ENCODE results near the gene OAS1.
A peak's percentile ranks its signal among the peaks of the same experiment; 100 is the strongest.
"Not testable (repeated sequence)": the region's sequence is repeated elsewhere in the genome, so short reads cannot be mapped to it uniquely, and the experiment has no call there.

The OAS1 gene

DNA sequence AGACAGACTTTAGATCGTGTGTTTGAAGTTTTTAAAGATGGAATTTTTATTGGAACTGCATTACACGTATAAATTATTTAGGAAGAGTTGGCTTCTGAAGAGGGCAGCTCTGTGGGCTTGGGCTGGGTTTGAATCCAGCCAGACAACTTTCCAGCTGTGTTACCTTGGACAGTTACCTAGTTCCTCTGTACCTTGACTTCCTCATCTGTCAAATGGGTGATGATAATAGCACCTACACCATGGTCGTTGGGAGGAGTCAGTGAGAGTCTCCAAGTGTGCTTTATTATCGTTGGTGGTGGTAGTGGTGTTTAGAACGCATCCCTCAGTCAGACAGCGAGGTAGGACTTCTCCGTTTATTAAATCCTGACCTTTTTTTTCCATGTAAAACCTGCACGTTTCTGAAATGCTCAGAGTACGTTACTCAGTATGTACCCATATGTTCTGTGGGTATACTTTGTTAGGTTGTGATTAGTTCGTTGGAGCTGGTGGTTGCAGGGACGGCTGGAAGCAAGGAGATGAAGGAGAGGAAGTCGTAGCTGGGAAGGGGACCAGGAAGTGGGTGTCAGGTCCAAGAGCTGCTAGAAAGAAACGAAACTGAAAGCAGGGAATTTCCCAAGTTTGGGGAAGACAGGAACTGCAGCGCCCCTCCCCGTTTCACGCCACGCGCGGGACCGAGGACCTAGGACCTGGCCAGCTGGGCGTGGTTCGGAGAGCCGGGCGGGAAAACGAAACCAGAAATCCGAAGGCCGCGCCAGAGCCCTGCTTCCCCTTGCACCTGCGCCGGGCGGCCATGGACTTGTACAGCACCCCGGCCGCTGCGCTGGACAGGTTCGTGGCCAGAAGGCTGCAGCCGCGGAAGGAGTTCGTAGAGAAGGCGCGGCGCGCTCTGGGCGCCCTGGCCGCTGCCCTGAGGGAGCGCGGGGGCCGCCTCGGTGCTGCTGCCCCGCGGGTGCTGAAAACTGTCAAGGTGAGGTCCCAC is 31.3 kb downstream of the OAS1 start, which contains the start of gene OAS3:
Gene OAS3 (plus strand): TSS at position 734 of the 979 bp plus-strand sequence. CDS start 57 bp downstream, at position 791.
- peak; percentile 91 for DNase-seq

DNA sequence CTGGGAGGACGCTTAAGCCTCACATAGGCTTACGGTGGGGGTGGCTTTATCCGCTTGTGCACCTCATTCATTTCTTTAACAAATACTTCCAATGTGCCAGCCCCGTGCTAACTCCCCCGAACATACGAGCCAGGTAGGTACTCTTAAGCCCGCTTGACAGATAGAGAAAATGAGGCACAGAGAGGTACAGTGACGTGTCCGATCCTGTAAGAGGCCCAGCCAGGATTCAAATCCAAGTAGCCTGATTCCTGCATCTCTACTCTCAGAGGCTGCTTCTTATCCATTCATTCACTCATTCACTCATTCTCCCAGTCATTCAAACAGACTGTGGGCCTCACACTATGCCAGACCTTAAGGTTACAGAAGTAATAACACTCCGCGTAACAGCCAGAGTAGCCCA is 32.0 kb downstream of the OAS1 start:
- DNase-seq: no peak

DNA sequence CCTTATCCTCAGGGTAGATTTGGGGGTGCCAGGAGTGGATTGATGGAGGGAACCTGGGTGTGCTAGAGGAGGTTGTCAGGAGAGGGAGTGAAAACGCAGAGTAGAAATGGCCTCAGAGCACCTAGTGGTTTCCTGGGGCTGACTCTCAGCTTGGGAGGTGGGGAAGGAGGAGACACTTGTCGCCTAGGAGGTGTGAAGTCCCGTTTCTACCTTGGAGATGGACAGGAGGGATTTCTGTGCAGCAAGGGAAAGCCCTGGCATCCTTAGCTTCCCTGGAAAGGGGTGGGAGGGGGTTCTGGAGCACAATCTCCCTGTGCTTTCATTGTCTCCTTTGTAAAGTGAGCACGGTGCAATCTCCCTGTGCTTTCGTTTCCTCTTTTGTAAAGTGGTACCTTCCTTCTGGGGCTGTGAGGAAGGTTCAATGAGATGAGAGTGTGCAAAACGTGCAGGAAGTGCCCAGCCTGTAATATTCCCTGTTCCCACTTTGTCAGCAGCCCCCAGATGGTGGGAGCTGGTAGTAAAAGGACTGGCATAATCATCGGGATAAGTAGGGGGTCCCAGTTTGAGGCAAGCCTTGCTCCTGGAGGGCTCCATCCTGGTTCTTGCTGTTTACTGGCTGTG is 33.1 kb downstream of the OAS1 start:
- no peak for DNase-seq

DNA sequence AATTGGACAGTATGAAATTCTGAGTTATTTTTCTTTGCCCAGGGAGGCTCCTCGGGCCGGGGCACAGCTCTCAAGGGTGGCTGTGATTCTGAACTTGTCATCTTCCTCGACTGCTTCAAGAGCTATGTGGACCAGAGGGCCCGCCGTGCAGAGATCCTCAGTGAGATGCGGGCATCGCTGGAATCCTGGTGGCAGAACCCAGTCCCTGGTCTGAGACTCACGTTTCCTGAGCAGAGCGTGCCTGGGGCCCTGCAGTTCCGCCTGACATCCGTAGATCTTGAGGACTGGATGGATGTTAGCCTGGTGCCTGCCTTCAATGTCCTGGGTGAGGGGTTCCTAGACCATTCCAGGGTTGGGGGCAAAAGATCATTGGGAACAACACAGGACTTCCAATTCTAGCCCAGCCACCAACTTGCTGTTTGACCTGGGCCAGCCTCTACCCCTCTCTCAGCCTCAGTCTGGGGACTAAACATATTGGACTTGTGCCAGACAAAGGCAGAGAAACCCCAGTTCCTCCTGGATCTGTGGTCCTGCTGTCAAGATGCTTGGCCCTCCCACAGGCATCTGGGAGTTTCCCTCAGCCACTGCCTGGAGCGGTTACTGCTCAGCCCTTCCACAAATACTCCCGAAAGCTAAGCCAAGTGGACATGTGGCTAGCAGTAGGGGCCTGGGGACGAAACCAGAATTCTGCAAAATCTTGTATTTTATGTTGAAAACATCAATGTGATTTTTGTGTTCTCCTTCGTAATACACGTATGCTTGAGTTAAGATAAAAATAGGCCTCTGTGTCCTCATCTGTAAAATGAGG is 35.0 kb downstream of the OAS1 start:
- DNase-seq: no peak

DNA sequence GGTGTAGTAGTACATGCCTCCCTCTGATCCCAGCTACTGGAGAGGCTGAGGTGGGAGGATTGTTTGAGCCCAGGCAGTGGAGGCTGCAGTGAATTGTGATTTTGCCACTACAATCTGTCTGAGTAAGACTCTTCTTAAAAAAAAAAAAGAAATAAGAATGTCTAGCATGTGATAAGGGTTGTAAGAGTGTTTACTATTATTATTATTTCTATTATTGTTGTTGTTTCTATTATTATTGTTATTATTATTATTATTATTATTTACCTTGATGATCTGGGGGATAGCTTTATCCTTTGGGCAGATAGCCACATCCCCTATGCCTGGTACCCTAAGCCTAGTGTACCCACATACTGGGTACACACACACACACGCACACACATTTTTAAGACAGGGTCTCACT is 35.8 kb downstream of the OAS1 start:
- DNase-seq: no peak

DNA sequence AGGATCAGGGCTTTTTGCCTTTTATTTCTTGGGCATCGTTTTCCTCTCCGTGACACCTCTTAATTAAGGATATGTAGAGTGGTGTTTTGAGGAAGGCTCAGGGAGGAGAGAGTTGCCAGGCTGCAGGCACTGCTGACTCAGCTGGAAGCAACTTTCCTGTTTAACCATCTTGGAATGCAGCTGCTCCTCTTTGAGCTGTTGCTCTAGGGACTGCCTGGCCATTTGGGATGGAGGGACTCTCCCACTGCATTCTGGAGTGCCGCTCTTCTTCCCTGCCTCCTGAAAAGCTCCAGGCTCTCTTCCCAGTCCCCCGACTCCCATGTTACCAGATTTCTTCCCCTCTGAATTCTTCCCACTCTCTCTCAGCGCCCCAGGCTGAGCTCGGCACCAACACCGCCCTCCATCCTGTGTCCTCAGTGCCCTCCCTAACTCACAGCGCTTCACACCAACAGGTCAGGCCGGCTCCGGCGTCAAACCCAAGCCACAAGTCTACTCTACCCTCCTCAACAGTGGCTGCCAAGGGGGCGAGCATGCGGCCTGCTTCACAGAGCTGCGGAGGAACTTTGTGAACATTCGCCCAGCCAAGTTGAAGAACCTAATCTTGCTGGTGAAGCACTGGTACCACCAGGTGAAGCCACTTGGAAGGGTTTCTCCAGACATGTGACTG is 37.4 kb downstream of the OAS1 start:
- no peak for DNase-seq

DNA sequence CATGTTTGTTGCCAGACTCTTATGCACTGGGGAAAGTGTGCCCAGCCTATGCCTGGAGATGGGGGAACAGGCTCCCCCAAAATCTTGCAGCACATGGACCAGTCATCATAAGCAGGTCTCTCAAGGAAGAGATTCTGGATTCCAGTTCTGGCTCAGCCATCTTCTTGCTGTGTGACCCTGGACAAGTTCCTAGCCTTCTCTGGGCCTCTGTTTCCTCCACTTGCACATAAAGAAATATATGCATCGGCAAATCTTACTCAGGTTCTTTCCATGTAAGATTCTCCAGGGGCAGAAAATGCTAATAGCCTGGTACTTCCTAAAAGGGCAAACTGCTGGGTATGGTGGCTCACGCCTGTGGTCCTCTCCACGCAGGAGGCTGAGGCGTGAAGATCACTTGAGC is 38.8 kb downstream of the OAS1 start:
- DNase-seq: no peak

DNA sequence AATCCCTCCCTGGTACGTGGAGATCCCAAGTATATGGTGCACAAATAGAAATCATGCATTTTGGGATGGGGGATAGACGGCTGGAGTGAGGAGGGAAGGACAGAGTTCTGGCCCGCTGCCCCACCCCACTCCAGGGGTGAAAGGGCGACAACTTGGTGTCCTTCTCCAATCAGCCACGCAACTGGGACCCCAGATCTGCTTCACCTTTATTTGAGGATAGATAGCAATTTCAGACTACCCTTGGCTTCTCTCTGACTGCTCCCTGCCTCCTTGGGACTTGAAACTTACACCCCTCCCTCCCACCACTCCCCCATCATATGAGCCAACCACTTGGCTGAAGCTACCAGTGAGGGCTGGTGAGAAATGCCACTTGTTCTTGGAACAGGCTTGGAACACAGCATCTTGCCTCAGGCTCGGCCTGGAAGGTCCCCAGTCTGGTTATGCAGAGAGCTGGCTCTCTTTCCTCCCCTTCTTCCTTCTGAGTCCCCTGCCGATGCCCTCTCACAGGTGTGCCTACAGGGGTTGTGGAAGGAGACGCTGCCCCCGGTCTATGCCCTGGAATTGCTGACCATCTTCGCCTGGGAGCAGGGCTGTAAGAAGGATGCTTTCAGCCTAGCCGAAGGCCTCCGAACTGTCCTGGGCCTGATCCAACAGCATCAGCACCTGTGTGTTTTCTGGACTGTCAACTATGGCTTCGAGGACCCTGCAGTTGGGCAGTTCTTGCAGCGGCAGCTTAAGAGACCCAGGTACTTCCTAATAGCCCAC is 39.7 kb downstream of the OAS1 start:
- no peak for DNase-seq

DNA sequence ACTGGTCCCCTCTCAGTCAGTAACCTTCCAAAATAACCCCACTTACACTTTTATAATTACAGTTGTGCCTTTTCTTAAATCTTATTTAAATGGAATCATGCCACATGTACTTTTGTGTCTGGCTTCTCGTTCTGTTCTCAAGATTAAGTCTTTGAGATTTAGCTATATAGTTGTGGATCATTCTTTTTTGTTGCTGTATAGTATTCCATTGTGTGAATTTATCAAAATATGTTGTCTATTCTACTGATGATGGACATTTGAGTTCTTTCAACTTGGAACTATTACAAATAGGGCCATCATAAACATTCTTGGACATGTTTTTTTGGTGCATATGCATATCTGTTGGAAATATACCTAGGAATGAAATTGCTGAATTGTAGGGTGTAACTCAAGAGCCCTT is 40.6 kb downstream of the OAS1 start:
- DNase-seq: no peak

DNA sequence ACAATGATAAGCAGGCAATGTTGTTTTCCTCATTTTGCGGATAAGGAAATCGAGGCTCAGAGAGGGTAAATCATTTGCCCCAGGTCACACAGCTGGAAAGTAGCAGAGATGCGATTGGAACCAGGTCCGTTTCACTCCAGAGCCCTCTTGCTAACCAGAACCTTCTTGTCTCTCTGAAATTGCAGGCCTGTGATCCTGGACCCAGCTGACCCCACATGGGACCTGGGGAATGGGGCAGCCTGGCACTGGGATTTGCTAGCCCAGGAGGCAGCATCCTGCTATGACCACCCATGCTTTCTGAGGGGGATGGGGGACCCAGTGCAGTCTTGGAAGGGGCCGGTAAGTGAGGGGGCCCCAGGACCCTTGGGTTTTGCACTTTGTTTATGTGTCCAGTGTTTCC is 41.0 kb downstream of the OAS1 start:
- no peak for DNase-seq

DNA sequence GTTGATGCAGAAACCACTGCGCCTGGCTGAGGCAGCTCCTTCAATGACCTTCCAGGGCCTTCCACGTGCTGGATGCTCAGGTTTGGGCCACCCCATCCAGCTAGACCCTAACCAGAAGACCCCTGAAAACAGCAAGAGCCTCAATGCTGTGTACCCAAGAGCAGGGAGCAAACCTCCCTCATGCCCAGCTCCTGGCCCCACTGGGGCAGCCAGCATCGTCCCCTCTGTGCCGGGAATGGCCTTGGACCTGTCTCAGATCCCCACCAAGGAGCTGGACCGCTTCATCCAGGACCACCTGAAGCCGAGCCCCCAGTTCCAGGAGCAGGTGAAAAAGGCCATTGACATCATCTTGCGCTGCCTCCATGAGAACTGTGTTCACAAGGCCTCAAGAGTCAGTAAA is 42.0 kb downstream of the OAS1 start:
- no peak for DNase-seq

DNA sequence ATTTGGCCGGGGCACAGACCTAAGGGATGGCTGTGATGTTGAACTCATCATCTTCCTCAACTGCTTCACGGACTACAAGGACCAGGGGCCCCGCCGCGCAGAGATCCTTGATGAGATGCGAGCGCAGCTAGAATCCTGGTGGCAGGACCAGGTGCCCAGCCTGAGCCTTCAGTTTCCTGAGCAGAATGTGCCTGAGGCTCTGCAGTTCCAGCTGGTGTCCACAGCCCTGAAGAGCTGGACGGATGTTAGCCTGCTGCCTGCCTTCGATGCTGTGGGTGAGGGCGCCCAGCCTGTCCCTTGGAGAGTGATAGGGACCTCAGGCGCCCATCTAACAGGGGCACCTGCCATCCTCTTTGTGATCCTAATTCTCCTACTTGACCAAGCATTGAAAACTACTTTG is 43.9 kb downstream of the OAS1 start:
- no peak for DNase-seq

DNA sequence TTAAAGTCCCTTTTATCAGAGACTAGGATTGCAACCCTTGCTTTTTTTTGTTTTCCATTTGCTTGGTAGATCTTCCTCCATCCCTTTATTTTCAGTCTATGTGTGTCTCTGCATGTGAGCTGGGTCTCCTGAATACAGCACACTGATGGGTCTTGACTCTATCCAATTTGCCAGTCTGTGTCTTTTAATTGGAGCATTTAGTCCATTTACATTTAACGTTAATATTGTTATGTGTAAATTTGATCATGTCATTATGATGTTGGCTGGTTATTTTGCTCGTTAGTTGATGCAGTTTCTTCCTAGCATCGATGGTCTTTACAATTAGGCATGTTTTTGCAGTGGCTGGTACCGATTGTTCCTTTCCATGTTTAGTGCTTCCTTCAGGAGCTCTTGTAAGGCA is 50.4 kb downstream of the OAS1 start:
- DNase-seq: not testable (repeated sequence)

DNA sequence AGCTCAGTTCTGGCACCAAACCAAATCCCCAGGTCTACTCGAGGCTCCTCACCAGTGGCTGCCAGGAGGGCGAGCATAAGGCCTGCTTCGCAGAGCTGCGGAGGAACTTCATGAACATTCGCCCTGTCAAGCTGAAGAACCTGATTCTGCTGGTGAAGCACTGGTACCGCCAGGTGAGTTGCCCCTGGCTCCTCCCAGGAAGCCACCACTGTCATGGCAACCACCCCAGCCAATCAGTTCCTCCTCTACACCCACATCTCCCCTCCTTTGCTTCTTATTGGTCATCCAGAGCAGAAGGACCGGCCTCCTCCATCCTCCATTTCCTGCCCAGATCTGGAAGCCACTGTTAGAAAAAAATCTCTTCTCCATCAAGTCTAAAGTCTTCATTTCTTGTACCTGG is 54.3 kb downstream of the OAS1 start:
- no peak for DNase-seq

DNA sequence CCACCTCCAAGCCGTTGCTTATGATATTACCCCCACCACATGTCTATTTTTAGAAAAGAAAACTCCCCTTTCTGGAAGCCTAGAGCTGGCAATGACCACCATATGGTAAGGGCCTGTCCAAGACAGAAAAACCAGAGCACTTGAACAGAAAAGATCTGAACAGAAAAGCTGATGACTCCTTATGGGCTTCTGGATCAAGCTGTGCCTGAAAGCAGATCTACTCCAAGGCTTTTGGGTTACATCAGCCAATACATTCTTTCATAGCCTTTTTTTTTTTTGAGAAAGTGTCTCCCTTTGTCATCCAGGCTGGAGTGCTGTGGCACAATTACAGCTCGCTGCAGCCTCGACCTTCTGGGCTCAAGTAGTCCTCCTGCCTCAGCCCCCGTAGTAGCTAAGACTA is 54.8 kb downstream of the OAS1 start:
- no peak for DNase-seq

DNA sequence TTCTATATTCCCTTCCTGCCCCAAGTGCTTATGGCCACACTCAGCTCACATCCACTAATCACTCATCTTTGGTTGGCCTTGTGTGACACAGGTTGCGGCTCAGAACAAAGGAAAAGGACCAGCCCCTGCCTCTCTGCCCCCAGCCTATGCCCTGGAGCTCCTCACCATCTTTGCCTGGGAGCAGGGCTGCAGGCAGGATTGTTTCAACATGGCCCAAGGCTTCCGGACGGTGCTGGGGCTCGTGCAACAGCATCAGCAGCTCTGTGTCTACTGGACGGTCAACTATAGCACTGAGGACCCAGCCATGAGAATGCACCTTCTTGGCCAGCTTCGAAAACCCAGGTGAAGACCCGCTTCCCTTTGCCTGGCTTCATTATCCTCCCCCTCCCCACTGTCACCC is 55.8 kb downstream of the OAS1 start:
- no peak for DNase-seq

DNA sequence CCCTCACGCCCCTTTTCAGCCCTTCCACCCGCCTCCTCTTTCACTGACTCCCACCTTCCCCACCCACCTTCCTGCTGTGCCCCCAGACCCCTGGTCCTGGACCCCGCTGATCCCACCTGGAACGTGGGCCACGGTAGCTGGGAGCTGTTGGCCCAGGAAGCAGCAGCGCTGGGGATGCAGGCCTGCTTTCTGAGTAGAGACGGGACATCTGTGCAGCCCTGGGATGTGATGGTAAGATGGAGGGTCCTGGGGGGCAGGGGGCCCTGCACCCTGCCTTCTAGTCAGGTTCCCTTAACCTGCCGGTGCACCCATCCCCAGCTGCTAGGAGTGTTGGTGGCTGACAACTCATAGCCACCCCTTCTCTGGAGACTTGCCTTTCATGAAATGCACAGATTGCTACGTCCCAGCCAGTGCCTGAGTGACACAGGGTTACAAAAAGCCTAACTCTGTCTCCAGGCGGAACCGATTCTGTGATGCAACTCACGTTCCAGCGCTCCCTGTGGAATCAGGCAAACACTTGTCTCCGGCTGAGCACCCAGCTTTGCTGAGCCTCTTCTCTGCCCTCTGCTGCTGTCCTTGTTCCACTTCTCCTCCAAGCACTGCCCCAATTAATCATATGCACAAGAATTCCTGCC is 56.6 kb downstream of the OAS1 start:
- no peak for DNase-seq

DNA sequence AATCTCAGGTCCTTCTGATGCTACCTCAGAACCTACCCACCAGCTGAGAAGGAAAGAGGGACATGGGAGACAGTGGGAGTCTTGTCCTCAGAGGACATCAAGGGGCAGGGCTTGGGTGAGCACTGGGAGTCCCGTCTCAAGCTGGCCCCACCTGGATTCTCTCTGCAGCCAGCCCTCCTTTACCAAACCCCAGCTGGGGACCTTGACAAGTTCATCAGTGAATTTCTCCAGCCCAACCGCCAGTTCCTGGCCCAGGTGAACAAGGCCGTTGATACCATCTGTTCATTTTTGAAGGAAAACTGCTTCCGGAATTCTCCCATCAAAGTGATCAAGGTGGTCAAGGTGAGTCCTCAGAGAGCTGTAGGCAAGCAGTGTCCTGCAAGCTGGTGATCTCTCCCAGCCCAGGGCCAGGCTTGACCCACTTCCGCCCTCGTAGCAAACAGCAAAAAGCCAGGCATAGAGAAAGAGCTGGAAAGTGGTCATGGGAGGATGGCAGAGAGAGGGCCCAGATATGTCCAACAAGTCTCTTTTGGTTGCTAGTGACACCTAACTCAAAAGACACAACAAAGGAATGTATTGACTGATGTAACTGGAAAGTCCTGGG is 57.4 kb downstream of the OAS1 start:
- no peak for DNase-seq

DNA sequence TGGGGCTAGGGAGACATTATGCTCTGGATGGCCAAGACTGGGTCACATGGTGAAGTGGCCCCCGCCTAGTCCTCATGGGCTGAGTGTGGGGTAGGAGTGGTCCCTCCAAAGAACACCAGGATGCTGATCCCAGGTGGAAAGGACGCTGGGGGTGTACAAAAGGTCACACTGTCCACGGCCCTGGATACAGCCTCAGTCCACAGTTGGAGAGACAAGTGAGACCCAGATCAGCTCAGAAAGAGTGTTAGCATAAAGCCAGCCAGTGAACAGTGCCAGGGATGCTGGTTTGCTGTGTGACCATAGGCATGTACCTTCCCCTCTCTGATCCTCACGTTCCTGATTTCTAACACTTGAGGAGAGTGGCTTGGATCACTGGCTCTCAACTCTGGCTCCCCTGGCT is 58.2 kb downstream of the OAS1 start:
- DNase-seq: no peak

DNA sequence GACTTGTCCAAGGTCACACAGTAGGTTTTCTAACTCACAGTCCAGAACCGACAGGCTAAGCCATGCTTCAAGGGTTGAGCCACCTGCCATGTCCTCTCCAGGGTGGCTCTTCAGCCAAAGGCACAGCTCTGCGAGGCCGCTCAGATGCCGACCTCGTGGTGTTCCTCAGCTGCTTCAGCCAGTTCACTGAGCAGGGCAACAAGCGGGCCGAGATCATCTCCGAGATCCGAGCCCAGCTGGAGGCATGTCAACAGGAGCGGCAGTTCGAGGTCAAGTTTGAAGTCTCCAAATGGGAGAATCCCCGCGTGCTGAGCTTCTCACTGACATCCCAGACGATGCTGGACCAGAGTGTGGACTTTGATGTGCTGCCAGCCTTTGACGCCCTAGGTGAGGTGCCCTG is 58.9 kb downstream of the OAS1 start:
- DNase-seq: no peak

DNA sequence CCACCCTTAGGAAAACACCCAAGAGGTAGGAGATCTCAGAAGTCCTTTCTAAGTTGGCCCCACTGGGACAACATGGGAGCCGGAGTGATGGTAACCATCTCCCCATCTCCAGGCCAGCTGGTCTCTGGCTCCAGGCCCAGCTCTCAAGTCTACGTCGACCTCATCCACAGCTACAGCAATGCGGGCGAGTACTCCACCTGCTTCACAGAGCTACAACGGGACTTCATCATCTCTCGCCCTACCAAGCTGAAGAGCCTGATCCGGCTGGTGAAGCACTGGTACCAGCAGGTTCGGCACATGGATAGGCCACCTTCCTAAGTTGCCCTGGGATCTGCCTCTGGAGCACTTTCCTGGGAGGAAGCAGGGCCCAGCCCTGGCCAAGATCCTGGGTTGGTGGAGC is 60.5 kb downstream of the OAS1 start:
- DNase-seq: no peak
